ENCODE measurements around the gene PITPNC1.

DNA sequence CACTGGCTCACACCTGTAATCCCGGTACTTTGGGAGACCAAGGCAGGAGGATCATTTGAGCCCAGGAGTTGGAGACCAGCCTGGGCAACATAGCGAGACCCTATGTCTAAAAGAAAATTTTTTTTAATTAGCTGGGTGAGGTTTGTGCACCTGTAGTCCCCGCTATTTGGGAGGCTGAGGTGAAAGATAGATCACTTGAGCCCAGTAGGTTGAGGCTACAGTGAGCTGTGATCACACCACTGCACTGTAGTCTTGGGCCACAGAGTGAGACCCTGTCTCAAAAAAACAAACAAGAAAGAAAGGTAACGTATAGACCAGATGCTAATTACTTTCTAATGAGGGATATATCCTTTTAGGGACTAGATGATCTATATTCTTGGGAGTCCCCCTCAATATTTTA lies 348.7 kb downstream of the PITPNC1 start:
- TF ChIP-seq EP300 (IDR thresholded peaks at IDR 0.05) = no peak
- TF ChIP-seq POLR2A (IDR thresholded peaks at IDR 0.05) = no peak
- TF ChIP-seq CTCF (IDR thresholded peaks at IDR 0.05) = no peak
- no peak for TF ChIP-seq POLR2AphosphoS5 (IDR thresholded peaks at IDR 0.05)

Data from upper lobe of left lung (tissue), 4 donors.